ENCODE results near the gene IL7R.
"Not testable (repeated sequence)": the region's sequence is repeated elsewhere in the genome, so short reads cannot be mapped to it uniquely, and the experiment has no call there.

The IL7R gene

DNA sequence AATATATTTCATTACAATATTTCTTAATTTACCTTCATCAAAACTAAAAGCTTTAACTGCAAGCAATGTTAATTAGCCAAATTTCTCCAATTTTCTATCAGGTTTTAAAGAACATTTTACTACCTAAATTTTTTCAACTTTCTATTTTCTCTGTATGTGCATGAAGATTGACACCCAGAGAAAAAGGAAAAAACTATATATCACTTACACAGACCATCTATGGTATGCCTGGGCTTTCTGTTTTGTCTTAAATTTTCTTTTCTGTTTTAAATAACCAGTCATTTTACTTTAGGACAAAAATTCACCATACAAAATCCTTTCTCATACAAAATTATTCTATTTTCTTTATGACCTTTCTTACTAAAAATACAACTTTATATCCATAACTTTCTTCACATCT is 13.8 kb upstream of the IL7R start:
- DNase-seq (ENCODE audit: low spot score): no peak

DNA sequence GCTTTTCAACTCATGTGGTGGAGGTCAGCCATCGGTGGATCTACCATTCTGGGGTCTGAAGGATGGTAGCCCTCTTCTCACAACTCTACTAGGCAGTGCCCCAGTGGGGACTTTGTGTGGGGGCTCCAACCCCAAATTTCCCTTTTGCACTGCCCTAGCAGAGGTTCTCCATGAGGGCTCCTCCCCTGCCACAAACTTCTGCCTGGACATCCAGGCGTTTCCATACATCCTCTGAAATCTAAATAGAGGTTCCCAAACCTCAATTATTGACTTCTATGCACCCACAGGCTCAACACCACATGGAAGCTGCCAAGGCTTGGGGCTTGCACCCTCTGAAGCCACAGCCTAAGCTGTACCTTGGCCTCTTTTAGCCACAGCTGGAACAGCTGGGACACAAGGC is 11.2 kb upstream of the IL7R start:
- not testable (repeated sequence) for DNase-seq (ENCODE audit: low spot score)

DNA sequence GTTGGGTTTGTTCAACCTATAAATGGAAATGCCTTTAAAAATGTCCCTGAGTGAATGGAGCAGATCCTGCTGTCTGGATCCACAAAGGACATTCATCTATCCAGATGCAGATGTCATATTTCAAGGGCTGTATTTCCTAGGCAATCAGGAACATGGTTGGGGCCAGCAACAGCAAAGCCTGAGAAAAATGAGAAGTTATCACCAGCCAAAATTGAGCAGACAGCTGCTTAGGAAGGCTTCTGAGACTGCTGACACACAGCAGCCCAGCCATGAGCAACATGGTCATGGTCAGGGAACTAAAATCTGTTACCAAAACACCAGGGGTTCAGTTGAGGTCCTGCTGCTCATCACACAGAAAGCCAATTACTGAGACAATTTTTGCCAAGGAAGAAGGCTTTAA is 9.2 kb upstream of the IL7R start:
- DNase-seq (ENCODE audit: low spot score): no peak

DNA sequence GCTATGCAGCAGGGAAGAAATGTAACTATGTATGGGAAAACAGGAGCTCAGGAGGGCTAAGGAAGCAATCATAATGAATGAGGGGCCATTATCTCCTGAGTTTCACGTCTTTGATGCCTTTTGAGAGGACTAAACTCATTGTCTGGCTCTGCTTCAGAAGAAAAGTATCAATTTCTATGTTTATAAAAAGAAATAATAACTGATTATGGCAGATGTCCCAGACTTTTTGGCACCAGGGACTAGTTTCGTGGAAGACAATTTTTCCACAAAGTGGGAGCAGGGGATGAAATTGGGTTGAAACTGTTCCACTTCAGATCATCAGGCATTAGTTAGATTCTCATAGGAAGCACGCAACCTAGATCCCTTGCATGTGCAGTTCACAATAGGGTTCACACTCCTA is 8.7 kb upstream of the IL7R start:
- DNase-seq (ENCODE audit: low spot score): no peak

DNA sequence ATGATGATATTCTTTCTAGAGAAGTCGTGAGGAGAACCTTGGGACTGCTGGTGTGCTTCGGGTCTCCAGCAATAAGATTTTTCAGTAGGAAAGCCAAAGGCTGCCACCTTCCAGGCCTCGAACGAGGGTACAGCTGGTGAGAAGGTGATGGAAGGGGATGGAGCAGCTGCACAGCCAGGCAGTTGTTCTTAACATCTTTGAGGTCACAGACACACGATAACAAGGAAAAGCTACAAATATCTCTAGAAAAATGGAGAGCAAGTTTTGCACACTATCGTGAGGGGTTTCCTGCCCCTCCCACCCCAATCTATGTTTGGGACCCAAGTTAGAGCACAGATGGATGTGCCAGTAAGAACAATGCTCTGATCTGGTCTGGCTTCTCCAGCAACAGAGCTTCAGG is 6.8 kb upstream of the IL7R start:
- DNase-seq (ENCODE audit: low spot score): no peak

DNA sequence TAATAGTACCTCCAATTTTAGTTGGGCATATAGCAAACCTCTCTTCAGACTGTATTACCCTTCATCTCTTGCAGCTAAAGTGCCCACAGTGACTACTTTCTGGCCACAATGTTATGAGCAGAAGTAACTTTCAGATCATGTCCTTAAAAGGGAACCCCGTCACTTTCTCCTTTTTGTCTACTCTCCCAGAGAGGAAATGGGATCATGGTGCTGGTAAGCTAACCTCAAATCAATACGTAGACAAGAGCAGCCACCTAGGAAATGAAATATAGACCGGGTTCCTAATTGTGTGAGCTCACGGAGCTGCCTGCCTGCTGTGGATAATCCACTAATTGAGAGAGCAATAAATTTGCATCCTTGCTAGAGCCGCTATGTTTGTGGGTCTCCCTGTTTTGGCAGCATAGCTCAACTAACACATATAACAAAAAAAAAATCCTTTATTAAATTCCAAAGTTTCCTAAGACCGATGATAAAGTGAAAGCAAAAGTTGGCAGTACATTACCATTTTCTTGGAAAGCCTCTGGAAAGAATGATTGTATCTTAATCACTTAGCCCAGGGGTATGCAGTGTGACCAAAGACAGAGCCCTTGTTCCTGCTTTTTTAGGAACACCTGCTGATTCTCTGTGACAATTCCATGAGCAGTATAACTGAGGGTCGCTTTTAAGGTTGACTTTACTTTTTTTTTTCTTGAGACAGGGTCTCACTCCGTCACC is 5.6 kb upstream of the IL7R start:
- DNase-seq (ENCODE audit: low spot score): peak; percentile 41

DNA sequence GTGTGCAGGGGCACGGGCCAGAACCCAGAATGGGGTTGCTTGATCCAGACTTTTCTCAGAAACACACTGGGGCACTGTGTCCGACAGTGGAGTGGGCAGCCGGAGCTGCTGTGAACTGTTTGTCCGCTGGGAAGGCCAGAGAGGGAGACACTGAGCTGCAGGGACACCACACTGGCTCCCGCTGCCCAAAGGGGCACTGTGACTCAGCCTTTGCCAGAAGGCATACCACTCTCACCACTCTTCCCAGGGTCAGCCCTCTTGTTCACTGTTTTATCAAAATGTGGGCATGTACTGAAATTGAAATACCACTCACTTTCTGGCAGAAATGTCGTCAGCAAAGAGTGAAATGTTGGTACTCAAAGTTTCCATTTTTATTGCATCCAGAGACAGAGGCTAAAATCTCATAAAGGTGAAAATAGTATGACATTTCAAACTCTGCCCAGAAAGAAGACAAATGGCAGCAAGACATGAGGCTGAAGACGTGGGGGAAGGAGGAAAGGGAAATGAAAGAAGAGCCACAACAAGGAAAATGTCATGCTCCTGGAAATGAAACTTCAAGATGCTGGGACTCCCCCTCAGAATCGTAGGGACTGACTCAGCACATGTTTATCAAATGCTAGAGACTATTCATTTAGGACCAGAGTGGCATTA is 4.5 kb upstream of the IL7R start:
- no peak for DNase-seq (ENCODE audit: low spot score)

DNA sequence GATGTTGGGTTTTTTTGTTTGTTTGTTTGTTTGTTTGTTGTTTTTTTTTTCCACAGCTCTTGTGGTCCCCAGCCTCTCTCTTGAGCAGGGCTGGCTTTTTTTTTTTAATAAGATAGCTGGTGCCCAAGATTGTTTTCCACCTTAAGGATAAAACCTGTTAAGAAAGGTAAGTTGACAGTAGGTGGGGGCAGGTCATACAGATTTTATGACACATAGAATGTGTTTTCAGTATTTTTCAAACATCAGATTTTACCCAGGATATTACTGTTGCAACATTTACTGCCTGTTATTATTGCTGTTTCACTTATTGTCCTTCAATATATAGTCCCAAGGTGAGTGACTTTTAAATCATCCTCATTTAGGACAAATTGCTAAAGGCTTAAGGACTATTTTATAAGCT is 3.9 kb upstream of the IL7R start:
- no peak for DNase-seq (ENCODE audit: low spot score)

DNA sequence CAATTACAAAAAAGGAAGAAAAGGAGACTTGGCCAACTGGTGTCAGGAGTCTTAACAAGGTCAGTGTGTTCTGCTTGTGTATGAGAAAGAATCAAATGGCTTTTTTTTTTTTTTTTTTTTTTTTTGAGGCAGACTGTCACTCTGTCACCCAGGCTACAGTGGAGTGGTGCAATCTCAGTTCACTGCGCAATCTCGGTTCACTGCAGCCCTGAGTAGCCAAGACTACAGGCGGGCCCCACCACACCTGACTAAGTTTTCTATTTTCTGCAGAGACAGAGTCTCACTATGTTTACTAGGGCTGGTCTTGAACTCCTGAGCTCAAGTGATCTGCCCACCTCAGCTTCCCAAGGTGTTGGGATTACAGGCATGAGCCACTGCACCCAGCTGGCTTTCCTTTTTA is 3.1 kb upstream of the IL7R start:
- no peak for DNase-seq (ENCODE audit: low spot score)

DNA sequence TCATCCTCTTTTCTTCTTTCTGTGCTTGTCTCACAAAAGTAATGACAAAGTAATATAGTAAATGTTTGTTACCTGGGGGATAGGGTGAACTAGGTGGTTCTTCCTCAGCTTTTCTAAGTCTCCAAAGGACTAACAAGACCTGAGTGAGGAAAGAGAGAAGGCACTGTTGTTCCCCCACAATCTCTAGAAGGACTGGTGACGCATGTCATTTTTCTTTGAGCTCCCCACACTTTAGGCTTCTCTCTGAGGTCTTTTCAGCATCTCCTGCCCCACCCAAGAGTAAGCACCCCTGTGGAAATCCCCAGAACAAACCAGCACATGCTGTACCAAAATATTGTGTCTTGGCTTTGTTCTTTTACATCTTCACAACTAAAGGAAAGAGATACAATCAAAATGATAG is 2.4 kb upstream of the IL7R start:
- no peak for DNase-seq (ENCODE audit: low spot score)

DNA sequence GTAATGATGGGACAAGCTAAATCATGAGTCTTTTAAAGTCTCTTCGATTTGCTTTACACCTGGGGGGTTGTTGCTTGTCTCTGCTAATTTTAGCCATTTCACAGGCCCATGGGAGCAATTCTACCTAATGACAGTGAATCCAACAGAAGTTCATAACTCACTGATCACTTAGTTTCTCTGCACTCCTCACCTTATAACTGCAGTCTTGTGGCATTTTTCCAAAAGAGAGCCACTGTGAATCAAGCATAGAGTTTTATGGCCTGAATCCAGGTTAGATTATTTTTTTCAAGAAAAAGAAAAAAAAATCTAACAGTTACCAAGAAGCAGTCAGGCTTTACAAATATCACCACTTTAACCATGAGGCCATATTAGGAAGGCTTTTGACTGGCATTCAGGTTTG is 1.5 kb upstream of the IL7R start:
- DNase-seq (ENCODE audit: low spot score): no peak

DNA sequence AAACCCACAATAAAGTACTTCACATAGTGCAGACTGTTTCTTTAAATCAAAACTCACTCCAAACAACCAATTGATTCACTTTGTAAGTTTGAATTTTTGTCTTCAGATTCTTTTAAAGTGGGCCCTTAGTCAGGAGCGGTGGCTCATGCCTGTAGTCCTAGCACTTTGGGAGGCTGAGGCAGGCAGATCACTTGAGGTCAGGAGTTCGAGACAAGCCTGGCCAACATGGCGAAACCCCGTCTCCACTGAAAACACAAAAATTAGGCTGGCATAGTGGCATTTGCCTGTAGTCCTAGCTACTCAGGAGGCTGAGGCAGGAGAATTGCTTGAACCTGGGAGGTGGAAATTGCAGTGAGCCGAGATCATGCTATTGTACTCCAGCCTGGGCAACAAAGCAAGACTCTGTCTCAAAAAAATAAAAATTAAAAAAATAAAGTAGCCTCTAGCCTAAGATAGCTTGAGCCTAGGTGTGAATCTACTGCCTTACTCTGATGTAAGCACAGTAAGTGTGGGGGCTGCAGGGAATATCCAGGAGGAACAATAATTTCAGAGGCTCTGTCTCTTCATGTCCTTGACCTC is 416 bp upstream of the IL7R start:
- not testable (repeated sequence) for DNase-seq (ENCODE audit: low spot score)

DNA sequence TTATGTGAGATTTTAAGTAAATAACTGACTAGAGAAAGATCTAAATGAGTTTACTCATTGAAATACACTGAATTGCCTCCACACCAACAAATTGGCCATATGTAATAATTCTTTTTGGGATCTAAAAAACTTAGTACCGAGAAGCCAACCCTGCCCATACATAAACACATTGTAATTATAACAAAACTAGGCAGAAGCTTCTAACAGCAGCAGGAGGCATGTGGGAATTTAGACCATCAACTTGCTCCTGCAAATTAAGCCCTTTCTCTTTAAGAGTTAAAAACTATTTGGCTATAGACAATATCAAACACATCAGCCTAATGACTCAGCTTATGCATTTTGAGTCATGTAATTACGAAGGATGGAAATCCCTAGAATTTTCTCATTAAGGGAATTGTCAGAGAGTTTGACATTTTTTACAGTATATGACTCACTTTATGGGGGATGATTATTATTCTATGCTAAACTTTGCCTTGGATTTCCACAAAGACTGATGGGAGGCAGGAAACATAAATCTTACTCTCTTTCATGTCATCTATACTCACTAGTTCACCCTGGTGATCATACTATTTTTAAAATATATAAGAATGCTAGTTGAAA is 1.0 kb downstream of the IL7R start:
- DNase-seq (ENCODE audit: low spot score): peak; percentile 56

DNA sequence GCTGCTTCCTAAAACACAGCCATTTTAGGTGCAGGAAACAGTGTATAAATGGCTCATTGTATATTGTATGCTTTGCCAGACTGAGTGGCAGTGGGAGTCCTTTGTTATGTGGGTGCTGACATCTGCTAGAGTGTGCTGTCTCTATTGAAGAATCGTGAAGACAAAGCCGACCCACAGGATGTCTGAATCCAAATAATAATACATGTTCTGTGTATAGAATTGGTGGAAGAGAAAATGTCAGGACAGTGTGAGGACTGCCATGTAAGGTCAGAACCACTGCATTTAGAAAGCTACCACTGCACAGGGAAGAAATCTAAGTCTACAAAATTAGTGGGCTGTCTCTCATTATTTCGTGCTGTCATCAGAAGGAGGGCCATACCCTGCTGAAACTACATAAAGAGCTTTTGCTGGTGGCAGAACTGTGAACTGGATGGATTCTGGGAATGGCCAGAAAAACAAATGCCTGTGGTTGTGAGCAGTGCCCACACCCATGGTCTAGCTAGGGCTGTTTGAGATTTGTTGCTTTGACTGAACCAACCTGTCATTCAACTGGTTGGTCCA is 2.5 kb downstream of the IL7R start:
- peak; percentile 53 for DNase-seq (ENCODE audit: low spot score)

DNA sequence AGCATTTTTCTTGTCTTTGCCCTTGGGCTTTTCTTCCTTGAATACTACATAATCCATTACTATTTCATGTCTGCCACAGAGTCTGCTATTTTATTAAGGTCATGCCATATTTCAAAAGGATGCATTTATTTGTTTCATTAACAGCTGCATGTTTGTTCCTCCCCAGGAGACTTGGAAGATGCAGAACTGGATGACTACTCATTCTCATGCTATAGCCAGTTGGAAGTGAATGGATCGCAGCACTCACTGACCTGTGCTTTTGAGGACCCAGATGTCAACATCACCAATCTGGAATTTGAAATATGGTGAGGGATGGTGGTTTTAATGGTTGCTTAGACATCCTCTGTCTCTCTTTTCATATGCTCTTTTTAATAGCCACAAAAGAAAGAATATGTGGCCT is 4.0 kb downstream of the IL7R start:
- DNase-seq (ENCODE audit: low spot score): peak; percentile 29

DNA sequence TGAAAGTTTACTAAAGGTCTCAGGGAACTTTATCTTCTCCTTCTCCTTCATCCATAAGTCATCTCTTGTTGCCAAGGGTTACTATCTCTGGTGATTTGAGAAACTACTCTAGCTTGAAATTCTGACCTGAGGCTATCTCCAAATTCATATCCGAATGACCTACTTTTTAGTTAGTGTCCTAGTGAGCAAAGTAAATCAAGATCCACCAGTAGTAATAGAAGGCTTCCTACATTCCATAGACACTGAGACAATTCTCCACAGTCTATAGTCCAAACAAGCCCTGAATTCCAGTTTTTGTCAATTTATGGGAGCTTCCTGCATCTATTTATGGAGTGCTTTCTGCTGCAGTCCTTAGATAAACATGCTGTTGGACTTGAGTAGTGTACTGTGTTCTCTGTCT is 5.0 kb downstream of the IL7R start:
- DNase-seq (ENCODE audit: low spot score): no peak

DNA sequence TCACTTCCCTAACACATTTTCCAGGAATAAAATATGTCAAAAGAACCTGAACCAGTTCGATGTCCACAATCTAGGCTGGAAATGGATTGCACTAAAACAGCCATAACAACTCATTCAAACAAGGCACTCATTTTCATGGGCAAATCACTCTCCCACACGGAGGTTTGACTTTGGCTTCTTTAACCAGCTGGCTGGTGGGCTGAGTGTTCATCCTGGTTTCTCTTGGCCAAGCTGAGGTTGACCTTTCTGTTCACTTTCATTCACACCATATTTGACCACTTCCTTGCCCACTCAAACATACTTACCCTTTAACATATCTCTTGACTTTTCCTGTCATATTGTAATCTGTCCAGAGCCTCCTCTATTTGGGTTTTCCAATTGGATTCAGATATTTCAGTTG is 5.4 kb downstream of the IL7R start:
- DNase-seq (ENCODE audit: low spot score): no peak

DNA sequence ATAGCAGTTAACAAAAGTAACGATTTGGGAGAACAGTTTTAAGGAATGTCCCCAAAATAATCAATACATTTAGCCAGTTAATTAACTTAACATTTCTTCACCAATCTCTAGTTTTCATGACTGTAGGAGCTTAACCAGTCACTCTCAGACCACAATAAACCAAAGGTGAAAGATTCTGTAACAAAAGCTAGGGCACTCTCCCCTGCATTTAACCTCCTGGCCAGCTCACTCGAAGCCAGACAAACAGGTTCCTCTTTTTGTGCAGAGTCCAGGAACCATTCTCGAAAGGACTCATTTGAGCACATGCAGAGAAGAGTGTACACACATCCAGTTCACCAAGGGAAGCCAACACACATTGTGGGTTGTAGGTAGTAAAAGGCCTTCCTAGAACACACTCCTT is 6.5 kb downstream of the IL7R start:
- DNase-seq (ENCODE audit: low spot score): no peak

DNA sequence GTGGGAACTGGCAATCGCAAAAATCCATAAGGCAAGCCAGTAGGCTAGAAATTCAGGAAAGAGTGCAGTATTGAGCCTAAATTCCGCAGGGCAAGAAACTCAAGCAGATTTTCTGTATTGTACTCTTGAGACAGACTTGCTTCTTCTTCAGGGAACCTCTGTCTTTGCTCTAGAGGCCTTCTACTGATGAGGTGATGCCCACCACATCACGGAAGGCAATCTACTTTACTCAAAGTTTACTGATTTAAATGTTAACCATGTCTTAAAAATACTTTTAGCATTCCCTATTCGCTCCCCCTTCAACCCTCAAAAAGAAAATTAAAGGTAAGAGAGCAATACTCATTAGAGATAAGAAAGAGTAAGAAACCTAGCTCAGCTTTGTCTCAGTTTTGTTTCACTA is 11.3 kb downstream of the IL7R start:
- DNase-seq (ENCODE audit: low spot score): no peak

DNA sequence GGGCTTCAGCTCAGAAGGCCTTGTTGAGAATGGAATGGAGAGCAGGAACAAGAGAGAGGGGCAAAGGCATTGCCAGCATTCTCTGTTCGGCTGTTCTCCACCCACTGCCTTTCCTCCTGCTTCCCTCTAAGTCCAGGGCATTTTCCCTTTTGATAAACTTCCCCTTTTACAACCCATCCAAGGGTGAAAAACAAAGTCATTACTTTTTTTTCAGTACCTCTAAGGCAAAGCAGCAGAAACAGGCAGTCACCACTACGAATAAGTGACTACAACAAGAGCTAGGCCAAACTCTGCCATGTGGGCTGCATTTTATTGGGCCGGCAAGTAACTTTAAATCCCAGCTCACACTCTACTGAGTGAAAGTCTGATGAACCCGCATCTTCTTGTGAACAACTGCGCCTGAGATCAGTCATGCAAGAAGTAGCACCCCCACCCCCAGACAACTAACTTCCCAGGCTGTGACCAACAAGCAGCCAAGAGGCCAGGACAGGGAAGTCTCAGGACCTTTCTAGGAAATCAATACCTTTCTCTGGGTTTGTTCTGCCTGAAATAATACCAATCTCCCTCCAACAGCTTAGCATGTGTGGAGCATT is 13.1 kb downstream of the IL7R start:
- no peak for DNase-seq (ENCODE audit: low spot score)

DNA sequence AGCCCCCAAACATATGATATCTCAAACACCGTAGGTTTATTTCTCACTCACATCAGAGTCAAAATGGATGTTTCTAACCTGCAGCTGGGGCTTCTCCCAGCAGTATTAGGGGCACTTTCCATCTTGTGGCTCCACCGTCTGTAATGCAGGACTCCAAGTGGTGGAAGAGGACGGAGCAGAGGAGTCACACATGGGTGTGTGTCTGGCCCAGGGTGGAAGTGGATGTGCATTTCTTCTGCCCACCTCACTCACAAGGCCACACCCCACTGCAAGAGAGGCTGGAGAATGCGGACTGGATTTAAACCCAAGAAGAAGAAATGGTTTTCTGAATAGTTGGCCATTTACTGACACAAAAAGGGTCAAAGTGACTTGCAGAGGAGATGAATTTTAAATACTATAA is 13.9 kb downstream of the IL7R start:
- no peak for DNase-seq (ENCODE audit: low spot score)

DNA sequence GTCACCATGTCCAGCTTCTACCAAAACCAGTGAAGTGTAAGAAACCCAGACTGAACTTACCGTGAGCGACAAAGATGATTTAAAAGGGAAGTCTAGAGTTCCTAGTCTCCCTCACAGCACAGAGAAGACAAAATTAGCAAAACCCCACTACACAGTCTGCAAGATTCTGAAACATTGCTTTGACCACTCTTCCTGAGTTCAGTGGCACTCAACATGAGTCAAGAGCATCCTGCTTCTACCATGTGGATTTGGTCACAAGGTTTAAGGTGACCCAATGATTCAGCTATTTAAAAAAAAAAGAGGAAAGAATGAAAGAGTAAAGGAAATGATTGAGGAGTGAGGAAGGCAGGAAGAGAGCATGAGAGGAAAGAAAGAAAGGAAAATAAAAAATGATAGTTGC is 19.8 kb downstream of the IL7R start:
- no peak for DNase-seq (ENCODE audit: low spot score)

DNA sequence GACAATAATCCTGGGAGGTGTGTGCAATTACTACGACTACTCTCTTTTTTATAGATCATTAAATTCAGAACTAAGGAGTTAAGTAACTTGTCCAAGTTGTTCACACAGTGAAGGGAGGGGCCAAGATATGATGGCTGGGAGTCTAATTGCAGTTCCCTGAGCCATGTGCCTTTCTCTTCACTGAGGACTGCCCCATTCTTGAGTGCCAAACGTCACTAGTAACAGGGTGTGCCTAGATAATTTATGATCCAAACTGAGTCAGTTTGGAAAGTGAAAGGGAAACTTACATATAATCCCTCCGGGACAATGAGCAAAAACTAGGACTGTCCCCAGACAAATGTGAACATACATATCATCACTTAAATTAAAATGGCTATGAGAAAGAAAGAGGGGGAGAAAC is 20.2 kb downstream of the IL7R start:
- peak; percentile 75 for DNase-seq (ENCODE audit: low spot score)
